Neural crest cell (in vitro differentiated cells): ENCODE results near the gene RTP3. TPM values are rescaled to one million over a fixed set of nuclear protein-coding genes. Genes with fewer than 3 reads are reported as not detected.
"Not testable (repeated sequence)": the region's sequence is repeated elsewhere in the genome, so short reads cannot be mapped to it uniquely, and the experiment has no call there.

ENCODE experiments used
- DNase-seq: peaks from one replicate; pipeline ENCODE4 v3.0.0; 2021; ENCODE audit warnings: low read depth, mixed read lengths, low spot score
- H3K27ac Mint-ChIP-seq: one replicate; pipeline ENCODE4 v1.8.0; 2021; ENCODE audit warnings: mild to moderate bottlenecking, mixed read lengths; ENCODE audit not compliant: unreplicated experiment
- H3K27me3 Mint-ChIP-seq: 2 replicates; pipeline ENCODE4 v1.8.0; 2021; ENCODE audit warnings: low read depth, mild to moderate bottlenecking, mixed read lengths
- H3K36me3 Mint-ChIP-seq: 2 replicates; pipeline ENCODE4 v1.8.0; 2021; ENCODE audit warnings: low read depth, mild to moderate bottlenecking, mixed read lengths
- H3K4me1 Mint-ChIP-seq: 2 replicates; pipeline ENCODE4 v1.8.0; 2021; ENCODE audit warnings: mixed read lengths
- H3K4me3 Mint-ChIP-seq: one replicate; pipeline ENCODE4 v1.8.0; 2021; ENCODE audit warnings: mild to moderate bottlenecking, mixed read lengths
- H3K9me3 Mint-ChIP-seq: 2 replicates; pipeline ENCODE4 v1.8.0; 2021; ENCODE audit warnings: mixed read lengths
- CTCF ChIP-seq: fragments of 200-600 bp; sonication (generic); conservative IDR thresholded peaks from 2 replicates; pipeline ENCODE4 v1.5.0; 2021; ENCODE audit warnings: antibody characterized with exemption, mild to moderate bottlenecking
- total RNA-seq: library from RNA; stranded (reverse); gene quantifications from 2 replicates; pipeline ENCODE4 v1.2.1, GENCODE V29; 2021

The RTP3 gene
- total RNA-seq, 1 donor from 2014 or later = not detected

- Mint-ChIP-seq H3K27me3 (peaks cover 46% of the 10 kb centered on the region), H3K27ac (no peak overlapping the region), H3K9me3 (no peaks in the 10 kb centered on the region), H3K36me3 (no peaks in the 10 kb centered on the region), H3K4me3 (no peak overlapping the region), H3K4me1 (no peaks in the 10 kb centered on the region)
- no peak for DNase-seq
- TF ChIP-seq CTCF = no peak
These were observed 35.3 kb downstream of the RTP3 start for GRCh38 chr3:46533091-46533490.

DNA sequence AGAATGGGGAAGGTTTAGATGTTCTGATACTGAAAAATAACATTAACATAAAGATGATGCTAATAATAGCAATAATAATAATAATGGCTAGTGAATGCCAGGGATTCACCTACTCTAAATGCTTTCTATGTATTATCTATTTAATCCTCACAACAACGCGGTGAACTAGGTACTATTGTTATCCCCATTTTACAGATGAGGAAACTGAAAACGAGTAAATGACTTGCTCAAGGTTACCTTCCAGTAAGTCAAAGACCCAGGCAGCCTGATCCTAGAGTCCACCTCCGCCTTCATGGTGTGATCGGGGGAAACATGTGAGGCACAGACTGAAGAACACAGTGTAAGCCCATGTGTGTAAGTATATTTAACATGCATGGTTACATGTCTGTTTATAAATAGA lies 38.0 kb downstream of the RTP3 start:
- TF ChIP-seq CTCF = no peak
- Mint-ChIP-seq H3K27ac (no peak overlapping the region), H3K4me1 (no peaks in the 10 kb centered on the region), H3K4me3 (no peak overlapping the region), H3K27me3 (peaks cover 41% of the 10 kb centered on the region), H3K9me3 (no peaks in the 10 kb centered on the region), H3K36me3 (no peaks in the 10 kb centered on the region)
- DNase-seq = no peak

DNA sequence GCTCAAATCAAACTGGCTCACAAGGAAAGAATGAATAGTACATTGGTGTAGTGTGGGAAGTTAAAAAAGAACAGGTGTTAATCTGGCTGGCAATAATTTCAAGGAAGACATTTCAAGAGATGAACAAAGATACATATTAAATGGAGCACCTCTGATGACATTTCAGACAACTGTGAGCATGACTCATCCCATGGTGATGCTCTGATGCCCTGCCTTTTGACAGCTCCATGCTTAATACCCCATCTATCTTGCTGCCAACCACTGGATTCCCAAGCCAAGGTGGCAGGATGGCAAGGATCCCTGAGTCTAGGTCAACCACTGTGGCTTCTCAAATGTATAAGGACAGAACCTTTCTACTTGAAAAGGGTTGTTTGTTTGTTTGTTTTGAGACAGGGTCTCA lies 39.0 kb downstream of the RTP3 start:
- no peak for TF ChIP-seq CTCF
- Mint-ChIP-seq H3K4me3 (no peak overlapping the region), H3K36me3 (no peaks in the 10 kb centered on the region), H3K9me3 (no peaks in the 10 kb centered on the region), H3K27me3 (peaks cover 32% of the 10 kb centered on the region), H3K27ac (no peak overlapping the region), H3K4me1 (no peaks in the 10 kb centered on the region)
- DNase-seq = no peak

DNA sequence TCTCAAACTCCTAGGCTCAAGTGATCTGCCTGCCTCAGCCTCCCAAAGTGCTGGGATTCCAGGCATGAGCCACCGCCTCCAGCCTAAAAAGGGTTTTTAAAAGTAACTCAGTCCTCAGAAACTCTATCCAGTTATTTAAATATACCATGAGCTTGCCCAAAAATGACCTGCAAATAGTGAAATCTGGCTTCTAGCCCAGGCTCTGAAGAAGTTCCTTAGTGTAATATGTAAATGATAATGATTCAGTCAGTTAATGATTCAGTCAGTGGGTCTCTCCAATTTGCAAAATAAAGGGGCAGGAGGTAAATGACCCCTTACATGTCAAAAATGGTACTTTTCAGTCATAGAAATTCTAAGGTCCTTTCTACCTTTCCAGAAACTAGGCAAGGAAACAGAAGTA lies 39.5 kb downstream of the RTP3 start:
- Mint-ChIP-seq H3K36me3 (no peaks in the 10 kb centered on the region), H3K4me3 (no peak overlapping the region), H3K4me1 (no peaks in the 10 kb centered on the region)

DNA sequence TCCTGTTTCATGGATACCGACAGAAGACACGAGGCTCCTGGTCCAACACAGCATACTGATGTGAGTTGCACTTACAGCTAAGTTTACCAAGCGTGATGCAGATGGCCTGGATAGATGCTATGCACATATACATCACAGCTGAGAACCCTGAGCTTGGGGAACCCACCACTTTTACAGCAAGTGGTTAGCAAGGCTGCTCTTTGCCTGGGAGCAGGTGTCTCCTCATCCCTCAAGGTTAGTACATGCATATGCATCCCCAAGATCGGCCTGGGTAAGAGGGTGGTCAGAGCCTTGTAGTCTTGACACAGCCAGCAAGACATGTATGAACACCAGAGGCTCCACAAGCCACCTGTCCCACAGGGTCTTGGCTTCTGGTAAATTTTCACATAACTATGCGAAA lies 40.0 kb downstream of the RTP3 start:
- Mint-ChIP-seq H3K4me1 (no peaks in the 10 kb centered on the region), H3K36me3 (no peaks in the 10 kb centered on the region), H3K27me3 (peaks cover 28% of the 10 kb centered on the region), H3K4me3 (no peak overlapping the region), H3K27ac (no peak overlapping the region), H3K9me3 (no peaks in the 10 kb centered on the region)
- no peak for DNase-seq
- TF ChIP-seq CTCF = no peak

More for the DNA sequence above, 39.5 kb downstream of the RTP3 start:
- DNase-seq = no peak
- H3K9me3 Mint-ChIP-seq = no peaks in the 10 kb centered on the region
- TF ChIP-seq CTCF = no peak
- H3K27ac Mint-ChIP-seq = no peak overlapping the region
- H3K27me3 Mint-ChIP-seq = peaks cover 32% of the 10 kb centered on the region

DNA sequence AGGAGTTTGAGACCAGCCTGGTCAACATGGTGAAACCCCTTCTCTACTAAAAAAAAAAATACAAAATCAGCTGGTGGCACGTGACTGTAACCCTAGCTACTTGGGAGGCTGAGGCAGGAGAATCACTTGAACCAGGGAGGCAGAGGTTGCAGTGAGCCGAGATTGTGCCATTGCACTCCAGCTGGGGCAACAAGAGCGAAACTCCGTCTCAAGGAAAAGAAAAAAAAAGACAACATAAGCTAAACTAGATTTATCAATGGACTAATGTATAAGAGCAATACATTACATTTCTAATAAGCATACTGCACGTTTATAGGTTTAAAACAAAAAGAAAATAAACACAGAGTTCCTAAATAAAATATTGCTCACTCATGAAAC lies 40.6 kb downstream of the RTP3 start:
- DNase-seq, H3K36me3 Mint-ChIP-seq, H3K4me3 Mint-ChIP-seq, H3K4me1 Mint-ChIP-seq, H3K27ac Mint-ChIP-seq, H3K9me3 Mint-ChIP-seq: not testable (repeated sequence)
- H3K27me3 Mint-ChIP-seq = peaks cover 22% of the 10 kb centered on the region
